Neural progenitor cell (in vitro differentiated cells): ENCODE results near the gene HLA-DOB.

Source experiments
- CTCF ChIP-seq: fragments of 200-600 bp; sonication (generic); IDR thresholded peaks from 2 replicates; pipeline ENCODE4 v1.5.1; 2017; ENCODE audit warnings: antibody characterized with exemption, mild to moderate bottlenecking
- EZH2 ChIP-seq: fragments of 200-600 bp; sonication (generic); IDR thresholded peaks from 2 replicates; pipeline ENCODE4 v1.6.1; 2017; ENCODE audit warnings: antibody characterized with exemption, mild to moderate bottlenecking, moderate library complexity

DNA sequence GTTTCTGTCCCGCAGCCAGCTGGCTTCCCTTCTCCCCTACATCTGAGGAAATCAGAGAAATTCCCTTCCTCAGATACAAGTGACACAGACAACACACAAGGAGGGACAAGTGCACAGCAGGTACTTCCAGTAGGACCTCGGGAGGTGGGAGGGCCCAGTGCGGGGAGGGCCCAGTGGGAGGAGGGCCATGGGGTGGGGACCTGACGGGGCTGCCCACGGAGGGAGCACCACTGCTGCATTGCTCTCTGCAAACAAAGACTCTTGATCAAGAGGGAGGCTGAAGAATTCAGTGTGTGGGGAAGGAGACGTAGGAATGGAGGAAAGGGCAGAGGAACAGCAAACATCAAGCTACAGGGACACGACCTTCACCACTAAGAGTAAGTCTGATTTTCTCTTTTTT lies 12.7 kb upstream of the HLA-DOB start:
- no peak for TF ChIP-seq CTCF
- no peak for TF ChIP-seq EZH2
